Esophagus squamous epithelium (tissue), 5 donors: ENCODE results near the gene TACSTD2. TPM values are rescaled to one million over a fixed set of nuclear protein-coding genes. Genes with fewer than 3 reads are reported as not detected.
"Not testable (repeated sequence)": the region's sequence is repeated elsewhere in the genome, so short reads cannot be mapped to it uniquely, and the experiment has no call there.

Experiments
- DNase-seq: peaks from one replicate; lab custom pipeline; 2025; lab: John Stamatoyannopoulos, UW
- H3K27ac ChIP-seq, 4 donors: fragments of 200-600 bp; sonication (generic); one replicate each; pipeline ENCODE4 v1.5.1; 2016 to 2019; ENCODE audit warnings: mild to moderate bottlenecking in 1 of 4
- H3K27me3 ChIP-seq, 4 donors: fragments of 200-600 bp; sonication (generic); 1 replicate in 3 of 4; 2 replicates in 1 of 4; pipeline versions ENCODE4 v1.5.1 to v1.6.0; 2017 to 2021; ENCODE audit warnings: antibody characterized with exemption in 1 of 4
- H3K36me3 ChIP-seq, 3 donors: fragments of 200-600 bp; sonication (generic); one replicate each; pipeline ENCODE4 v1.5.1; 2016 to 2019
- H3K4me1 ChIP-seq, 3 donors: fragments of 200-600 bp; sonication (generic); one replicate each; pipeline ENCODE4 v1.5.1; 2017 to 2019
- H3K4me3 ChIP-seq, 4 donors: fragments of 200-600 bp; sonication (generic); 1 replicate in 3 of 4; 2 replicates in 1 of 4; pipeline ENCODE4 v1.5.1; 2016 to 2019; ENCODE audit warnings: mild to moderate bottlenecking in 2 of 4, moderate library complexity in 1 of 4
- H3K9me3 ChIP-seq, 3 donors: fragments of 200-600 bp; sonication (generic); one replicate each; pipeline ENCODE4 v1.5.1; 2016 to 2019
- POLR2A ChIP-seq, 4 donors: fragments of 450-650 bp; IDR thresholded peaks; one replicate each; pipeline ENCODE4 v1.6.1; 2017; ENCODE audit warnings: antibody characterized with exemption in 4 of 4, mild to moderate bottlenecking in 4 of 4, moderate library complexity in 3 of 4
- WGBS, 2 donors: methylation state at CpG; one replicate each; pipeline ENCODE4 v1.1.5; 2018; 5-methylcytosine and 5-hydroxymethylcytosine counted together
- intact Hi-C: fragments of 100-400 bp; cut with DNase I; formaldehyde crosslinking; loops from one replicate; pipeline ENCODE4 v1.15.0; 2022
- total RNA-seq, 4 donors: library from RNA; depleted of rRNA; stranded (reverse); fragments of >200 nt; gene quantifications; one replicate each; pipeline ENCODE4 v1.1.0, GENCODE V29; 2016
- TF ChIP-seq, protein P1 (sequence below), 6 experiments: fragments of 450-650 bp in 4 of 6; fragments of 200-600 bp in 2 of 6; sonication (generic) in 2 of 6; IDR thresholded peaks; one replicate each; pipeline ENCODE4 v1.5.1; 2016 to 2019; ENCODE audit warnings: antibody characterized with exemption in 6 of 6, mild to moderate bottlenecking in 4 of 6, moderate library complexity in 4 of 6
- donor health status: DM: yes; HTN: yes; CAD: no.

TACSTD2 gene, protein sequence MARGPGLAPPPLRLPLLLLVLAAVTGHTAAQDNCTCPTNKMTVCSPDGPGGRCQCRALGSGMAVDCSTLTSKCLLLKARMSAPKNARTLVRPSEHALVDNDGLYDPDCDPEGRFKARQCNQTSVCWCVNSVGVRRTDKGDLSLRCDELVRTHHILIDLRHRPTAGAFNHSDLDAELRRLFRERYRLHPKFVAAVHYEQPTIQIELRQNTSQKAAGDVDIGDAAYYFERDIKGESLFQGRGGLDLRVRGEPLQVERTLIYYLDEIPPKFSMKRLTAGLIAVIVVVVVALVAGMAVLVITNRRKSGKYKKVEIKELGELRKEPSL
- total RNA-seq = 1,000 to 10,000 TPM in 1 of 4 donors, 100 to 1,000 TPM in 3; 565 to 1,522 (median 625) TPM

DNA sequence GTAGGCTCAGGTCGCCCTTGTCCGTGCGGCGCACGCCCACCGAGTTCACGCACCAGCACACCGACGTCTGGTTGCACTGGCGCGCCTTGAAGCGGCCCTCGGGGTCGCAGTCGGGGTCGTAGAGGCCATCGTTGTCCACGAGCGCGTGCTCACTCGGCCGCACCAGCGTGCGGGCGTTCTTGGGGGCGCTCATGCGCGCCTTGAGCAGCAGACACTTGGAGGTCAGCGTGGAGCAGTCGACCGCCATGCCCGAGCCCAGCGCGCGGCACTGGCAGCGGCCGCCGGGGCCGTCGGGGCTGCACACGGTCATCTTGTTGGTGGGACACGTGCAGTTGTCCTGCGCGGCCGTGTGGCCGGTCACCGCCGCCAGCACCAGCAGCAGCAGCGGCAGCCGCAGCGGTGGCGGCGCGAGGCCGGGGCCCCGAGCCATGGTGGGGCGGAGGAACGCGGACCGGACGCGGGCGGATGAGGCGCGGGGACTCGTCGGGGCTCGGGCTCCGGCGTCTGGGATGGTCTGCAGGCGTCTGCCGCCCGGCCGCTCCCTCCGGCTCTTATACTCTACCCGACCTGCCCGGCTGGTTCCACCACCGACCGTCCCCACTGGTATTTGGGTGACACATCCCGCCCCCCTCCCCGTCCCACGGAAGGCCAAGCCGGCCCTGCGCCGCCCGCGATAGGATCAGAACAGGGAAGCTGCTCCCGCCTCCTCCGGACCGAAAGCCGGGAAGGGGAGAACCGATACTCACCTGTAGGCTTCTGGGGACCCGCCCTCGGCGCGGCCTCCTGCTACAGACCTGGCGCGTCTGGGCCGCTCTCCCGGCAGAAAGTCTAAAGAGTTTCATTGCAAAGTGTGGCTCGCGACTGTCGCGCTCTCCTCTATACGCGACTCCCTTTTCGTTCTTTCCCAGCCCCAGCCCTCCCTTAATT, at the start of gene TACSTD2:
TACSTD2 (minus strand) TSS at position 526 of the 927 bp plus-strand sequence; CDS start at position 430, 96 bp downstream.
- no peak for DNase-seq
- 16 to 30% methylated on average over 30 to 46 of the region's 107 CpGs for WGBS, 2 donors
- Histone ChIP-seq H3K27ac (peak within 1 kb of the TSS; percentile 93 to 99 (median 96)), H3K27me3 (peaks cover 0 to 19% (median 0%) of the 10 kb centered on the region in 4 donors), H3K4me3 (peak within 1 kb of the TSS; percentile 69 to 89 (median 79)), H3K4me1 (peaks cover 8 to 73% (median 9%) of the 10 kb centered on the region in 3 donors), H3K36me3 (peaks cover 0 to 8% (median 0%) of the 10 kb centered on the region in 3 donors), H3K9me3 (no peaks in the 10 kb centered on the region)
- intact Hi-C loops = no loop called here
- TF ChIP-seq POLR2A (IDR thresholded peaks at IDR 0.05) = peak in 3 of 4 donors; percentile 6 to 94 (median 87)
- TF ChIP-seq, protein P1, sequence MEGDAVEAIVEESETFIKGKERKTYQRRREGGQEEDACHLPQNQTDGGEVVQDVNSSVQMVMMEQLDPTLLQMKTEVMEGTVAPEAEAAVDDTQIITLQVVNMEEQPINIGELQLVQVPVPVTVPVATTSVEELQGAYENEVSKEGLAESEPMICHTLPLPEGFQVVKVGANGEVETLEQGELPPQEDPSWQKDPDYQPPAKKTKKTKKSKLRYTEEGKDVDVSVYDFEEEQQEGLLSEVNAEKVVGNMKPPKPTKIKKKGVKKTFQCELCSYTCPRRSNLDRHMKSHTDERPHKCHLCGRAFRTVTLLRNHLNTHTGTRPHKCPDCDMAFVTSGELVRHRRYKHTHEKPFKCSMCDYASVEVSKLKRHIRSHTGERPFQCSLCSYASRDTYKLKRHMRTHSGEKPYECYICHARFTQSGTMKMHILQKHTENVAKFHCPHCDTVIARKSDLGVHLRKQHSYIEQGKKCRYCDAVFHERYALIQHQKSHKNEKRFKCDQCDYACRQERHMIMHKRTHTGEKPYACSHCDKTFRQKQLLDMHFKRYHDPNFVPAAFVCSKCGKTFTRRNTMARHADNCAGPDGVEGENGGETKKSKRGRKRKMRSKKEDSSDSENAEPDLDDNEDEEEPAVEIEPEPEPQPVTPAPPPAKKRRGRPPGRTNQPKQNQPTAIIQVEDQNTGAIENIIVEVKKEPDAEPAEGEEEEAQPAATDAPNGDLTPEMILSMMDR (IDR thresholded peaks at IDR 0.05) = peak in 1 of 6 experiments; percentile 9

DNA sequence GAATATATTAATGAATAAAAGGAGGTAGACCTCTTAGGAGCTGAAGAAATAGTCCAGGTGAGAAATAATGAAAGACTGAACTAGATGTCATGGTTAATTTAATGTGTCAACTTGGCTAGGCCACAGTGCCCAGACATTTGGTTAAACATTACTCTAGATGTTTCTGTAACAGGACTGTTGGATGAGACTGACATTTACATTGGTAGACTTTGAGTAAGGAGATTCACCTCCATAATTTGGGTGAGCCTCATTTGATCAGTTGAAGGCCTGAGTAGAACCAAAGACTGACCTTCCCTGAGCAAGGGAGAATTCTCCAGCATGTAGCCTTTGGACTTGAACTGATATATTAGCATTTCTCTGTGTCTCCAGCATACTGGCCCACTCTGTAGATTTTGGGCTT, 49.2 kb upstream of the TACSTD2 start:
- peaks cover 0 to 35% (median under 1%) of the 10 kb centered on the region in 3 donors for H3K4me1 ChIP-seq
- intact Hi-C loops = no loop called here
- no peaks in the 10 kb centered on the region for H3K27me3 ChIP-seq
- TF ChIP-seq, protein P1 (IDR thresholded peaks at IDR 0.05) = no peak
- TF ChIP-seq POLR2A (IDR thresholded peaks at IDR 0.05) = no peak
- no peaks in the 10 kb centered on the region for H3K36me3 ChIP-seq
- H3K4me3 ChIP-seq = no peak overlapping the region
- peak overlapping the region in 1 of 4 donors; percentile 45 for H3K27ac ChIP-seq
- DNase-seq = no peak
- no peaks in the 10 kb centered on the region for H3K9me3 ChIP-seq

DNA sequence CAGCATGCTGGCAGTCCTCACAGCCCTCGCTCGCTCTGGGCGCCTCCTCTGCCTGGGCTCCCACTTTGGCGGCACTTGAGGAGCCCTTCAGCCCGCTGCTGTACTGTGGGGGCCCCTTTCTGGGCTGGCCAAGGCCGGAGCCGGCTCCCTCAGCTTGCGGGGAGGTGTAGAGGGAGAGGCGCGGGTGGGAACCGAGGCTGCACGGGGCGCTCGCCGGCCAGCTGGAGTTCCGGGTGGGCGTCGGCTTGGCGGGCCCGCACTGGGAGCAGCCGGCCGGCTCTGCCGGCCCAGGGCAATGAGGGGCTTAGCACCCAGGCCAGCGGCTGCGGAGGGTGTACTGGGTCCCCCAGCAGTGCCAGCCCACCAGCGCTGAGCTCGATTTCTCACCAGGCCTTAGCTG, 46.2 kb upstream of the TACSTD2 start:
- DNase-seq, H3K27ac ChIP-seq, H3K36me3 ChIP-seq, H3K4me3 ChIP-seq, intact Hi-C loops, H3K27me3 ChIP-seq, H3K9me3 ChIP-seq: not testable (repeated sequence)
- no CpG with 5 or more reads among the region's 27 CpGs for WGBS, 2 donors
- peaks cover 15 to 65% (median 26%) of the 10 kb centered on the region in 3 donors for H3K4me1 ChIP-seq

DNA sequence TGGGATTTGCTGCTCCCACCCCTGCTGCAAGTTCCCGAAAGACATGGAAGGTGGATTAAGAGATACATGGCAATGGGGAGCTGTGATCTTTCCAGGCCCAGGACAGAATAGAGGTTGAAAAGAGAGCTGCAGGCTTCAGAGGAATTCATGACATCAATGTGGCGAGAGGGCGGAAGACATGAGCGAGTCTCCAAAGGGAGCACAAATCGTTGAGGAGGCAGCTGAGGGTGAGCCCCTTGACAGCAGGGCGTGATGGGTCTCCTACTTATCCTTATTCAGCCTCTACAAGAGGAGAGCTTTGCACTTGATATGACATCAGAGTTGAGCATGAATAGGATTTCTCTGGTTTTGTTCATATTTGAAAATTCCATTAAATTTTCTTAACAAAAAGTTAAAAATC, 45.5 kb upstream of the TACSTD2 start:
- H3K4me3 ChIP-seq = no peak overlapping the region
- H3K27ac ChIP-seq = peak overlapping the region in 1 of 4 donors; percentile 93
- H3K36me3 ChIP-seq = no peaks in the 10 kb centered on the region
- no peak for TF ChIP-seq POLR2A (IDR thresholded peaks at IDR 0.05)
- TF ChIP-seq, protein P1 (IDR thresholded peaks at IDR 0.05) = no peak
- no peak for DNase-seq
- intact Hi-C loops = no loop called here
- H3K27me3 ChIP-seq = no peaks in the 10 kb centered on the region
- WGBS, 2 donors = 91 to 94% methylated on average over 6 of the region's 6 CpGs
- no peaks in the 10 kb centered on the region for H3K9me3 ChIP-seq
- peaks cover 21 to 72% (median 32%) of the 10 kb centered on the region in 3 donors for H3K4me1 ChIP-seq

DNA sequence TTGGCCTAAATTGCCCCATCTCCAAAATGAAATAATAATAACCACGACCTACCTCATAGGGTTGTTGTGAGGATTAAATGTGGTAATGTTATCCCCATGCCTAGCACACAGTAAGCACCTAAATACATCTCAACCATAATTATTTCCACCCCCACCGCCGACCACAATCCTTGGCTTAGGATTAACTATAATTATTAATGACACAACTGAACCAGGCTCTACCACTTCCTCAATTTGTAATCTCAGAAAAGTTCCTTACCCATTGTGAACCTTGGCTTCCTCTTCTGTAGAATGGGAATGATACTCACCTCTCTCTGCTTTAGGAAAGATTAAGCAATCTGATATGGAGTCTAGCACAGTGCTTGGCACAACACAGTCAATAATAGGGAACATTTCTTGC, 44.3 kb upstream of the TACSTD2 start:
- H3K27me3 ChIP-seq = no peaks in the 10 kb centered on the region
- H3K9me3 ChIP-seq = no peaks in the 10 kb centered on the region
- intact Hi-C loops = no loop called here
- H3K36me3 ChIP-seq = no peaks in the 10 kb centered on the region
- DNase-seq = no peak
- no peak for TF ChIP-seq POLR2A (IDR thresholded peaks at IDR 0.05)
- TF ChIP-seq, protein P1 (IDR thresholded peaks at IDR 0.05) = no peak
- no peak overlapping the region for H3K4me3 ChIP-seq
- H3K27ac ChIP-seq = peak overlapping the region; percentile 82 to 93 (median 92)
- H3K4me1 ChIP-seq = peaks cover 22 to 71% (median 34%) of the 10 kb centered on the region in 3 donors
- WGBS, 2 donors = 47 to 60% methylated on average over 3 of the region's 3 CpGs
